ENCODE data around the gene GFRA1. TPM values are rescaled to one million over a fixed set of nuclear protein-coding genes. Genes with fewer than 3 reads are reported as not detected.

GFRA1 gene
- polyA plus RNA-seq, 1 experiment: 6.8 TPM

DNA sequence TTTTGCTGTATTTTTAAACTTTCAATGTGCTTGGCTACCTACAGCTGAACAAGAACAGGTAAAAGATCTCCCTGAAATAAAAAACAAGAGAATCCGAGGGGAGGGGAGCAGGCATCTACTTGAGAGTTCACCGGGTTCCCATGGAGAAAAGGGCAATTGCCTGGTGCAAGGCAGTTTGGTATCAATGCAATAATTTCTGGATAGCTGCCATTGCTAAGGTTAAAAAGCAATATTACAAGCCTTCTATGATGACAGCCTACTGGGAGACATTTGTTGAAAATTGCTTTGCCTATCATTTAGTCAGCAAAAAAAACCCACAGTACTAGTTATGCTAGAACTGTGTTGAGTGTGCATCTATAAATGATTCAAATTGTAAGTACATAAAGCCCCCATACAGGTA lies 82.1 kb downstream of the GFRA1 start:
- H3K9me3 ChIP-seq (ENCODE audit: control insufficient read depth, insufficient read depth, low read length): no peaks in the 10 kb centered on the region; the same call in 1 of the 2 replicates
- CTCF ChIA-PET: no interaction called here
- no peaks in the 10 kb centered on the region for H3K27me3 ChIP-seq (ENCODE audit: control insufficient read depth, insufficient read depth, low read length)
- TF ChIP-seq, protein P1, sequence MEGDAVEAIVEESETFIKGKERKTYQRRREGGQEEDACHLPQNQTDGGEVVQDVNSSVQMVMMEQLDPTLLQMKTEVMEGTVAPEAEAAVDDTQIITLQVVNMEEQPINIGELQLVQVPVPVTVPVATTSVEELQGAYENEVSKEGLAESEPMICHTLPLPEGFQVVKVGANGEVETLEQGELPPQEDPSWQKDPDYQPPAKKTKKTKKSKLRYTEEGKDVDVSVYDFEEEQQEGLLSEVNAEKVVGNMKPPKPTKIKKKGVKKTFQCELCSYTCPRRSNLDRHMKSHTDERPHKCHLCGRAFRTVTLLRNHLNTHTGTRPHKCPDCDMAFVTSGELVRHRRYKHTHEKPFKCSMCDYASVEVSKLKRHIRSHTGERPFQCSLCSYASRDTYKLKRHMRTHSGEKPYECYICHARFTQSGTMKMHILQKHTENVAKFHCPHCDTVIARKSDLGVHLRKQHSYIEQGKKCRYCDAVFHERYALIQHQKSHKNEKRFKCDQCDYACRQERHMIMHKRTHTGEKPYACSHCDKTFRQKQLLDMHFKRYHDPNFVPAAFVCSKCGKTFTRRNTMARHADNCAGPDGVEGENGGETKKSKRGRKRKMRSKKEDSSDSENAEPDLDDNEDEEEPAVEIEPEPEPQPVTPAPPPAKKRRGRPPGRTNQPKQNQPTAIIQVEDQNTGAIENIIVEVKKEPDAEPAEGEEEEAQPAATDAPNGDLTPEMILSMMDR (IDR thresholded peaks at IDR 0.05; ENCODE audit: low read depth, low read length): no peak
- H3K4me3 ChIP-seq (ENCODE audit: low read depth, low read length): no peak overlapping the region
- H3K27ac ChIP-seq (ENCODE audit: low read depth, low read length): no peak overlapping the region
- no peak for DNase-seq (ENCODE audit: low read depth, low spot score)
- POLR2A ChIA-PET: no interaction called here

GRCh38 chr10:116186273-116186672 lies 86.7 kb downstream of the GFRA1 start:
- Histone ChIP-seq H3K9me3 (ENCODE audit: control insufficient read depth, insufficient read depth, low read length) (no peaks in the 10 kb centered on the region), H3K27me3 (ENCODE audit: control insufficient read depth, insufficient read depth, low read length) (no peaks in the 10 kb centered on the region), H3K27ac (ENCODE audit: low read depth, low read length) (no peak overlapping the region), H3K4me3 (ENCODE audit: low read depth, low read length) (no peak overlapping the region)
- TF ChIP-seq, protein P1 (IDR thresholded peaks at IDR 0.05; ENCODE audit: low read depth, low read length): no peak
- ChIA-PET CTCF (no interaction called here), POLR2A (no interaction called here)
- no peak for DNase-seq (ENCODE audit: low read depth, low spot score)

GRCh38 chr10:116185199-116185867 lies 87.7 kb downstream of the GFRA1 start:
- H3K27me3 ChIP-seq (ENCODE audit: control insufficient read depth, insufficient read depth, low read length): no peaks in the 10 kb centered on the region
- no peak overlapping the region for H3K4me3 ChIP-seq (ENCODE audit: low read depth, low read length)
- TF ChIP-seq, protein P1 (IDR thresholded peaks at IDR 0.05; ENCODE audit: low read depth, low read length): no peak
- ChIA-PET CTCF (no interaction called here), POLR2A (no interaction called here)
- H3K9me3 ChIP-seq (ENCODE audit: control insufficient read depth, insufficient read depth, low read length): no peaks in the 10 kb centered on the region
- no peak overlapping the region for H3K27ac ChIP-seq (ENCODE audit: low read depth, low read length)
- no peak for DNase-seq (ENCODE audit: low read depth, low spot score)

GRCh38 chr10:116184512-116184794 lies 88.6 kb downstream of the GFRA1 start:
- TF ChIP-seq, protein P1 (IDR thresholded peaks at IDR 0.05; ENCODE audit: low read depth, low read length): no peak
- Histone ChIP-seq H3K27me3 (ENCODE audit: control insufficient read depth, insufficient read depth, low read length) (no peaks in the 10 kb centered on the region), H3K9me3 (ENCODE audit: control insufficient read depth, insufficient read depth, low read length) (no peaks in the 10 kb centered on the region), H3K4me3 (ENCODE audit: low read depth, low read length) (no peak overlapping the region), H3K27ac (ENCODE audit: low read depth, low read length) (no peak overlapping the region)
- DNase-seq (ENCODE audit: low read depth, low spot score): no peak
- ChIA-PET POLR2A (no interaction called here), CTCF (no interaction called here)

DNA sequence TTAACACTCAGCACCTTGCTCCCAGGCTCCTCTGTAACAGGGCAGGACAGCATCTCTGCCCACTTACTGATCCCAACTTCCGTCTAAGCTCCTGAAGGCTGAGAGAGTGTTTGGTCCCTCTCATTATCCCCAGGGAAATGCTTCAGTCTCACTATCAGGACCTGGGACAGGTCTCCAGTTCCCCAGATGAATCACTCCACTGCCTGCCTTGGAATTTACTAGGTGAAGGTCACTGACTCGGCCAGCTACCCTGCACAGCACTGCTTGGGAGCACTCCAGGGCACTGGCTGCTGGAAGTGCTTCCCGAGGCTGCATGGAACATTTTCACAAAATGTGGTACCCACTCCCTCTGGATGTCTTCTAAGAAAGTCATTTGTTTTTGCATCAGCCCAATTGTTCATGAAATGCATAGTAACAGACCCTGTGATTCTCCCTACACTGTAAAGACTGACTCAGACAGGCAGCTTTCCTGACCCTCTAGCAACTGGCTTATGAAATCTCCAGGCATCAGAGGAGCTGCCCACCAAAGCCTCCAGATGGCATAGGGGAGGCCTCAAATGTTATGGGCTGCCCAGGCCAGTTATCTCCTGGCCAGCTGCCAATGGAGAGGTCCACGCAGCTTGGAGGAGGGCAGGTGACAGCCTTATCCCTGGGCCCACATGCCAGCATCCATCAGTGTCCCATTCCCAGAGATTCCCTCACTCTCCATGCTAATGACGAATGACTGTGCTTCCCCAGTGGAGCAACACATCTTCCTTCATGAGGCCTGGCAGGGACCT lies 89.1 kb downstream of the GFRA1 start:
- DNase-seq (ENCODE audit: low read depth, low spot score): no peak
- Histone ChIP-seq H3K27me3 (ENCODE audit: control insufficient read depth, insufficient read depth, low read length) (no peaks in the 10 kb centered on the region), H3K4me3 (ENCODE audit: low read depth, low read length) (no peak overlapping the region), H3K27ac (ENCODE audit: low read depth, low read length) (no peak overlapping the region), H3K9me3 (ENCODE audit: control insufficient read depth, insufficient read depth, low read length) (no peaks in the 10 kb centered on the region)
- POLR2A ChIA-PET: no interaction called here
- CTCF ChIA-PET: no interaction called here
- TF ChIP-seq, protein P1 (IDR thresholded peaks at IDR 0.05; ENCODE audit: low read depth, low read length): no peak
